Glutamatergic neuron (in vitro differentiated cells): ENCODE measurements around the gene ERCC5. TPM values are rescaled to one million over a fixed set of nuclear protein-coding genes. Genes with fewer than 3 reads are reported as not detected.

ENCODE experiments used
- total RNA-seq: library from RNA; stranded (reverse); fragmentation: NEBNext Ultra II Directional; extraction: Animal tissue kit (Norgen Biotek cat#: 25700); gene quantifications from one replicate; pipeline ENCODE4 v1.2.1, GENCODE V29; 2021; ENCODE audit not compliant: unreplicated experiment

ERCC5 gene
- total RNA-seq, 1 donor from 2014 or later, result 40.8 TPM

Other genes starting within 250 kb of the ERCC5 start
- 84.6 TPM for gene TPP2, start 249.0 kb upstream of the ERCC5 start, total RNA-seq
- not detected for gene METTL21C, start 151.0 kb upstream of the ERCC5 start, total RNA-seq
- gene TEX30, start 72.2 kb upstream of the ERCC5 start, total RNA-seq, result 6.9 TPM
- 17.5 TPM for gene POGLUT2, start 47.1 kb upstream of the ERCC5 start, total RNA-seq
- 39.2 TPM for gene BIVM, start 46.9 kb upstream of the ERCC5 start, total RNA-seq
- not detected for gene SLC10A2, start 220.4 kb downstream of the ERCC5 start, total RNA-seq